HG03342 (cell line): ENCODE results near the gene ARMH3.
A peak's percentile ranks its signal among the peaks of the same experiment; 100 is the strongest.

Experiments used
- ATAC-seq: cut with Tn5 transposase; IDR thresholded peaks from one replicate; pipeline ENCODE4 v1.9.1; 2021; ENCODE audit warnings: mild to moderate bottlenecking, moderate library complexity; ENCODE audit not compliant: unreplicated experiment

Gene ARMH3

GRCh38 chr10:101940916-101941315 is 115.1 kb downstream of the ARMH3 start:
- no peak for ATAC-seq

GRCh38 chr10:101939729-101940128 is 116.2 kb downstream of the ARMH3 start:
- ATAC-seq: no peak

- ATAC-seq: no peak
Observed at GRCh38 chr10:101939008-101939648, 116.8 kb downstream of the ARMH3 start.

GRCh38 chr10:101938305-101939007 is 117.5 kb downstream of the ARMH3 start:
- ATAC-seq: no peak

- ATAC-seq: no peak
Observed at GRCh38 chr10:101935431-101935830, 120.5 kb downstream of the ARMH3 start.

GRCh38 chr10:101934686-101935305 is 121.2 kb downstream of the ARMH3 start:
- no peak for ATAC-seq

GRCh38 chr10:101933976-101934375 is 122.0 kb downstream of the ARMH3 start:
- ATAC-seq: no peak

GRCh38 chr10:101932183-101932582 is 123.8 kb downstream of the ARMH3 start:
- ATAC-seq: no peak

- no peak for ATAC-seq
Observed at GRCh38 chr10:101925027-101925426, 130.9 kb downstream of the ARMH3 start.

- no peak for ATAC-seq
Observed at GRCh38 chr10:101923256-101923655, 132.7 kb downstream of the ARMH3 start.

- no peak for ATAC-seq
Observed at GRCh38 chr10:101922846-101923245, 133.1 kb downstream of the ARMH3 start.

GRCh38 chr10:101920546-101920945 is 135.4 kb downstream of the ARMH3 start:
- ATAC-seq: no peak

- ATAC-seq: no peak
Observed at GRCh38 chr10:101919026-101919770, 136.8 kb downstream of the ARMH3 start.

- no peak for ATAC-seq
Observed at GRCh38 chr10:101912561-101913179, 143.3 kb downstream of the ARMH3 start.

GRCh38 chr10:101906586-101907183 is 149.3 kb downstream of the ARMH3 start:
- no peak for ATAC-seq

- ATAC-seq: no peak
Observed at GRCh38 chr10:101905251-101905650, 150.7 kb downstream of the ARMH3 start.

GRCh38 chr10:101903827-101904550 is 152.0 kb downstream of the ARMH3 start:
- ATAC-seq: peak; percentile 81

- ATAC-seq: no peak
Observed at GRCh38 chr10:101902820-101903145, 153.2 kb downstream of the ARMH3 start.

- no peak for ATAC-seq
Observed at GRCh38 chr10:101902032-101902819, 153.7 kb downstream of the ARMH3 start.
